ENCODE measurements around the gene GNPTAB.

GRCh38 chr12:101727098-101727497 is 103.7 kb downstream of the GNPTAB start:
- TF ChIP-seq POLR2A (IDR thresholded peaks at IDR 0.05; ENCODE audit: insufficient read depth in 1 of 2, low read depth in 2 of 2, low read length in 2 of 2) (no peak), EP300 (IDR thresholded peaks at IDR 0.05; ENCODE audit: low read depth in 2 of 2, low read length in 2 of 2) (no peak), EP300 (CRISPR knock-in tag; IDR thresholded peaks at IDR 0.05; ENCODE audit: borderline replicate concordance) (no peak), NR2C2 (CRISPR knock-in tag; IDR thresholded peaks at IDR 0.05; ENCODE audit: borderline replicate concordance) (no peak), ZNF124 (CRISPR knock-in tag; IDR thresholded peaks at IDR 0.05) (no peak), MYNN (CRISPR knock-in tag; IDR thresholded peaks at IDR 0.05; ENCODE audit: low read depth) (no peak), ARNT (IDR thresholded peaks at IDR 0.05) (no peak)
